K562 (cell line): ENCODE results near the gene MARCHF3.

ENCODE experiments used
- CTBP1 ChIP-seq: fragments of 450-650 bp; IDR thresholded peaks from 2 replicates; pipeline ENCODE4 v1.6.1; 2016; ENCODE audit warnings: borderline replicate concordance
- GATAD2B ChIP-seq: fragments of 450-650 bp; IDR thresholded peaks from 2 replicates; pipeline ENCODE4 v1.6.1; 2017; ENCODE audit warnings: mild to moderate bottlenecking, borderline replicate concordance
- NCOR1 ChIP-seq: fragments of 450-650 bp; IDR thresholded peaks from 2 replicates; pipeline ENCODE4 v1.6.1; 2016; ENCODE audit warnings: mild to moderate bottlenecking, moderate library complexity
- PHF21A ChIP-seq: fragments of 450-650 bp; IDR thresholded peaks from 2 replicates; pipeline ENCODE4 v1.6.1; 2017; ENCODE audit warnings: low read depth, borderline replicate concordance
- POLR2A ChIP-seq: fragments of 450-650 bp; conservative IDR thresholded peaks from 2 replicates; pipeline ENCODE4 v1.6.1; 2016
- SP1 ChIP-seq: sonication (generic); formaldehyde crosslinking; IDR thresholded peaks from 2 replicates; pipeline ENCODE4 v1.8.1; 2022; ENCODE audit warnings: mild to moderate bottlenecking, missing genetic modification reagents
- TF ChIP-seq, protein P1 (sequence below), 2 experiments: fragments of 450-650 bp in 1 of 2; sonication (generic) in 1 of 2; formaldehyde crosslinking in 1 of 2; IDR thresholded peaks in 1 of 2; conservative IDR thresholded peaks in 1 of 2; 2 replicates each; pipeline versions ENCODE4 v1.6.1 to v1.8.1; 2016 to 2023; ENCODE audit warnings: mild to moderate bottlenecking in 2 of 2, moderate library complexity in 2 of 2, inconsistent platforms in 1 of 2, missing genetic modification reagents in 1 of 2

DNA sequence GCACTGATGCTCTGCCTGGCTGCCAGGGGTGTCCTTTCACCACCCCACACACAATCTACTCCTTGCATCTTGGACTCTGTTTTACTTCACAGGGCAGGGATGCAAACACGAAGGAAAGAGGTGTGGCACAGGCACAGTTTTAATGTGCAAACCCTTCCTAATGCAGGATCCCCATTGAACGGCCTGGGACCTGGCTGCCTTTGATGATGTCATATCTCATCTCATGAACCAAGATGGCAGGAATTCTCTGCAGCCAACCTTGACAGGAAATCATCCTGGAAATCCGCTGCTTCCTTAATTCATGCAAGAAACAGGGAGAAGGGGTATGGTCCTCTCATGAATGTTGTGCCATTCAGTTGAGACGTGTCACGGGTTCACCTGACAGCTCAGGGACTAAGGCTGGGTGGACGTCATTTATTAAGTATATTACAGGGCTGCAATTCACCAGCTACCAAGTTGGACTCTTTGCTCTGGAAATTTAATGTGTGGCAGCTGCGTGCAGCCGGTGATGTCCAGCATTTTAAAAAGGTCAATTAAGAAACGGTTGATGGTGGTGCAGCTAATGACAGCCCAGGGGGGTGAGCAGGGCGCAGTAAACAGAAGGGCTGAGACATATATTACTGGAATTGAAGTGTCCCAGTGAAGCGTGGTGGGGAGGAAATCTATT, 161.9 kb downstream of the MARCHF3 start:
- TF ChIP-seq PHF21A = no peak
- no peak for TF ChIP-seq NCOR1
- TF ChIP-seq CTBP1 = no peak
- TF ChIP-seq POLR2A = 0 out of 2 replicates have a peak, but pooled peaks have one; percentile 36
- no peak for TF ChIP-seq SP1 (CRISPR knock-in tag)
- no peak for TF ChIP-seq GATAD2B
- TF ChIP-seq, protein P1, sequence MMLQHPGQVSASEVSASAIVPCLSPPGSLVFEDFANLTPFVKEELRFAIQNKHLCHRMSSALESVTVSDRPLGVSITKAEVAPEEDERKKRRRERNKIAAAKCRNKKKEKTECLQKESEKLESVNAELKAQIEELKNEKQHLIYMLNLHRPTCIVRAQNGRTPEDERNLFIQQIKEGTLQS (IDR thresholded peaks at IDR 0.05) = peak; percentile 79
- TF ChIP-seq, protein P1 (CRISPR knock-in tag; conservative IDR thresholded peaks at IDR 0.05) = no peak
